GM13976 (cell line): ENCODE measurements around the gene HDGFL2.
A peak's percentile ranks its signal among the peaks of the same experiment; 100 is the strongest.

ENCODE experiments used
- DNase-seq: peaks from one replicate; pipeline ENCODE4 v3.0.0; 2012; ENCODE audit warnings: low spot score
- in situ Hi-C: fragments of 300-500 bp; cut with MboI; formaldehyde crosslinking; loops from one replicate; pipeline ENCODE4 v1.12.0; 2022; ENCODE audit warnings: low sequenced_read_pairs, mixed read lengths, inconsistent platforms; ENCODE audit not compliant: unreplicated experiment
- TF ChIP-seq, protein P1 (sequence below): IDR thresholded peaks from 2 replicates; pipeline ENCODE4 v1.5.1; 2012; ENCODE audit warnings: borderline replicate concordance, mild to moderate bottlenecking; ENCODE audit not compliant: insufficient read depth; ENCODE audit errors: extremely low read depth, missing control alignments, control extremely low read depth

Gene HDGFL2

GRCh38 chr19:4430760-4431159 is 41.3 kb upstream of the HDGFL2 start:
- in situ Hi-C loops, result no loop called here
- TF ChIP-seq, protein P1, sequence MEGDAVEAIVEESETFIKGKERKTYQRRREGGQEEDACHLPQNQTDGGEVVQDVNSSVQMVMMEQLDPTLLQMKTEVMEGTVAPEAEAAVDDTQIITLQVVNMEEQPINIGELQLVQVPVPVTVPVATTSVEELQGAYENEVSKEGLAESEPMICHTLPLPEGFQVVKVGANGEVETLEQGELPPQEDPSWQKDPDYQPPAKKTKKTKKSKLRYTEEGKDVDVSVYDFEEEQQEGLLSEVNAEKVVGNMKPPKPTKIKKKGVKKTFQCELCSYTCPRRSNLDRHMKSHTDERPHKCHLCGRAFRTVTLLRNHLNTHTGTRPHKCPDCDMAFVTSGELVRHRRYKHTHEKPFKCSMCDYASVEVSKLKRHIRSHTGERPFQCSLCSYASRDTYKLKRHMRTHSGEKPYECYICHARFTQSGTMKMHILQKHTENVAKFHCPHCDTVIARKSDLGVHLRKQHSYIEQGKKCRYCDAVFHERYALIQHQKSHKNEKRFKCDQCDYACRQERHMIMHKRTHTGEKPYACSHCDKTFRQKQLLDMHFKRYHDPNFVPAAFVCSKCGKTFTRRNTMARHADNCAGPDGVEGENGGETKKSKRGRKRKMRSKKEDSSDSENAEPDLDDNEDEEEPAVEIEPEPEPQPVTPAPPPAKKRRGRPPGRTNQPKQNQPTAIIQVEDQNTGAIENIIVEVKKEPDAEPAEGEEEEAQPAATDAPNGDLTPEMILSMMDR, result no peak
- DNase-seq, result no peak

GRCh38 chr19:4431296-4431695 is 40.8 kb upstream of the HDGFL2 start:
- in situ Hi-C loops, result no loop called here
- DNase-seq, result no peak
- TF ChIP-seq, protein P1, result no peak

DNA sequence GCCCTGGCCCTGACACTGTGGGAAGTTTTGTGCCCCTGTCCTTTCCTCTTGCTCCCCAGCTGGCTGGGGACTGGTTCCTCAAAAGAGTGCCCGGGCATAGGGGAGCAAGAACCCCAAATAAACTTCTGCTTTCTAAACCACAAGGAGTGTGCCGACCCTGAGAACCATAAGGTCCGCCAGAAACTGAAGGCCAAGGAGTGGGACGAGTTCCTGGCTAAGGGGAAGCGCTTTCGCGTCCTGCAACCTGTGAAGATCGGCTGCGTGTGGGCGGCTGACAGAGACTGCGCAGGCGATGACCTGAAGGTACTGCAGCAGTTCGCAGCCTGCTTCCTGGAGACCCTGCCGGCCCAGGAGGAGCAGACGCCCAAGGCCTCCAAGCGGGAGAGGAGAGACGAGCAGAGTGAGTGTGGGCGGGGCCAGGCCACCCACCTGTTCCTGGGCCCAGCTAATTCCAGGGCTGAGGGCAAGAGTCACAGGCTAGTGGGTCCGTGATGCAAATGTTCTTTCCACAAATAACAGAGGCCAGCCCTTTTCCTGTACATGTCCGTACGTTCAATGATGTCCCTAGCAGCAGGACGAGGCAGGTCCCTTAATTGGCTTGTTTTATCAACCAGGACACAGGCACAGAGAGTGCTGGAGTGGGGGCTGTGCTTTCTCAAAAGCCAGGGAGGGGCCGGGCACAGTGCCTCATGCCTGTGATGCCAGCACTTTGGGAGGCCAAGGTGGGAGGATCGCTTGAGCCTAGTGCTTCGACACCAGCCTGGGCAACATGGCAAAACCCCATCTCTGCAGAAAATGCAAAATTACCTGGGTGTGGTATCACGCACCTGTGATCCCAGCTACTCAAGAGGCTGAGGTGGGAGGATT is 40.1 kb upstream of the HDGFL2 start:
- peak; percentile 83 for DNase-seq

DNA sequence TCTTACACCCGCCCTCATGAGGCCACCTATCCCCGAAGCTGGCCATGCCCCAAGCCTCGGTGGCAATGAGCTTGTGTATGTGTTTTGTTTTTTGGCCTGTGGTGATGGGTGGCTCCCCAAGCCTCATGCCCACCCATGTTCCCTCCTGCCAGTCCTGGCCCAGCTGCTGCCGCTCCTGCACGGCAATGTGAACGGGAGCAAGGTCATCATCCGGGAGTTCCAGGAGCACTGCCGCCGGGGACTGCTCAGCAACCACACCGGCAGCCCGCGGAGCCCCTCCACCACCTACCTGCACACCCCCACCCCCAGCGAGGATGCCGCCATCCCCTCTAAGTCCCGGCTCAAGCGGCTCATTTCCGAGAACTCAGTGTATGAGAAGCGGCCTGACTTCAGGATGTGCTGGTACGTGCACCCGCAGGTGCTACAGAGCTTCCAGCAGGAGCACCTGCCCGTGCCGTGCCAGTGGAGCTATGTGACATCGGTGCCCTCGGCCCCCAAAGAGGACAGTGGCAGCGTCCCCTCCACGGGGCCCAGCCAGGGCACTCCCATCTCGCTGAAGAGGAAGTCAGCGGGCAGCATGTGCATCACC is 39.1 kb upstream of the HDGFL2 start:
- in situ Hi-C loops, result no loop called here
- TF ChIP-seq, protein P1, result no peak
- DNase-seq, result no peak

More for the DNA sequence above, 40.1 kb upstream of the HDGFL2 start:
- in situ Hi-C loops, result no loop called here
- TF ChIP-seq, protein P1, result no peak

DNA sequence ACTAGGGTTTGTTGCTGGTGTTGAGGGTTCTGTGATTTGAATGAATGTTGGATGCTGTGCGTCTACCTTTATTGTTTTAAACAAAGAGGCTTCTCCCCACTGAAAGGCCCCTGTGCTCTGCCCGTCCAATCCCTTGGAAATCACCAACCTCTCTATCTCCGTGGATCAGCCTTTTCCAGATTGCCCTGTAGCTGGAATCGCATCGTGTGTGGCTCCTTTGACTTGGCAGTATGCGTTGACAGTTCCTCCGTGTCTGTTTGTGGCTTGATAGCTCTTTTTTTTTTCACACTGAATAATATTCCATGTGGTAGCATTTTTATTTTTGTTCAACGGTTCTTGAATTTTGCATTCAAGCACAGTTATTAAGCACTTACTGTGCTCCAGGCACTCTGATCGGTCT is 37.7 kb upstream of the HDGFL2 start:
- in situ Hi-C loops, result no loop called here
- TF ChIP-seq, protein P1, result no peak
- DNase-seq, result no peak

- in situ Hi-C loops, result no loop called here
- TF ChIP-seq, protein P1, result no peak
- DNase-seq, result no peak
Measured at GRCh38 chr19:4436231-4436630, 35.9 kb upstream of the HDGFL2 start.
